Activated CD8-positive, alpha-beta memory T cell treated with anti-CD3 and anti-CD28 coated beads, Interleukin-2, amount 50 U/mL, for 24 hours (primary cell): Measurements from ENCODE around the gene ELN.
"Not testable (repeated sequence)": the region's sequence is repeated elsewhere in the genome, so short reads cannot be mapped to it uniquely, and the experiment has no call there.

Experiments used
- DNase-seq: peaks from one replicate; pipeline ENCODE4 v3.0.0-alpha.2; 2020; ENCODE audit errors: extremely low read depth

The ELN gene

DNA sequence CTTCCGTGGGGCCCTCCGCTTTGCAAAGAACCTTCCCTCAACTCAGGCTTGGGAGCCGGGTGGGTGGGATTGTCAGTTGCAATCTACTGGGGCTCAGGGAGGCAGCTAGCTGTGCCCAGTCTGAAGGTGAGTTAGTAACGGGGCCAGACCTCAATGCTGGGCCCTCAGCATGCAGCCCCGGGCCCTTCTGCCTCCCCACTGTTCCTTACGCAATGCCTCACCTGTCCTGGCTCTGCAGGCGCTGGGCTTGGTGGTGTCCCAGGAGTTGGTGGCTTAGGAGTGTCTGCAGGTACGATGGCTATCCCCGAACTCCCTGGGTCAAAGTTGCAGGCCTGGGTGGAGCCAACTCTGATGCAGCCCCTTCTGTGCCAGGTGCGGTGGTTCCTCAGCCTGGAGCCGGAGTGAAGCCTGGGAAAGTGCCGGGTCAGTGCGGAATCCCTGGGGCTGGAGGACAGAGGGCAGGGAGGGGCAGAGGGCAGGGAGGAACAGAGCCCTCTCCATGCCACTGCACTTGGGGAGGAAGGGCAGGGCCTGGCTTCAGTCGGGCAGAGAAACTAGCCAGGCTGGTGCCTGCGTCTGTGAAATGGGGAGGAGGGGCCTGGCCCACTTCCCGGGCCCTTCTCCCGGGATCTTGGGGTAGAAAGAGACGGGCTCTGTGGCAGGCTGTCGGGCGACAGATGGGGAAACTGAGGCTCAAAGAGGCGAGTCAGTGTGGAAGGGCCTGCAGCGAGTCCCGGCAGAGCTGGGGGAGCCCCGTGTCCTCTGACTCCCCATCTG, 15.0 kb downstream of the ELN start:
- no peak for DNase-seq

DNA sequence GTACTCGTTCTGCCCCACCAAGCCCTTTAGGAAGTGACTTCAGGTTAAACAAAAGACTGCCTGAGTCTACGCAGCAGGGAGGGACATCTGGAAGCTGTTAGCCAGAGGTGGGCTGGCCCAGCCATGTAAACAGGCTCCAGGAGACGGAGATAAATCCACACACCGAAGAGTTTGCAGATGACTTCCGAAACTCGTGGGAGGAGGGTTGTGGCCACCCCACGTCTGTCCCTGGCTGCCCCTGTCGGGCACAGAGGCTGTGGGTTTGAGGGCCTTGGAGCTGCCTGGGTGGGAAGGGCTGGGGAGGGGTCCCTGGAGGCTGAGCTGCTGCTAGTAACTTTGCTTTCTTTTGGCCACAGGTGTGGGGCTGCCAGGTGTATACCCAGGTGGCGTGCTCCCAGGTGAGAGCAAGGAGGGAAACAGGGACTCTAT, 15.6 kb downstream of the ELN start:
- no peak for DNase-seq

DNA sequence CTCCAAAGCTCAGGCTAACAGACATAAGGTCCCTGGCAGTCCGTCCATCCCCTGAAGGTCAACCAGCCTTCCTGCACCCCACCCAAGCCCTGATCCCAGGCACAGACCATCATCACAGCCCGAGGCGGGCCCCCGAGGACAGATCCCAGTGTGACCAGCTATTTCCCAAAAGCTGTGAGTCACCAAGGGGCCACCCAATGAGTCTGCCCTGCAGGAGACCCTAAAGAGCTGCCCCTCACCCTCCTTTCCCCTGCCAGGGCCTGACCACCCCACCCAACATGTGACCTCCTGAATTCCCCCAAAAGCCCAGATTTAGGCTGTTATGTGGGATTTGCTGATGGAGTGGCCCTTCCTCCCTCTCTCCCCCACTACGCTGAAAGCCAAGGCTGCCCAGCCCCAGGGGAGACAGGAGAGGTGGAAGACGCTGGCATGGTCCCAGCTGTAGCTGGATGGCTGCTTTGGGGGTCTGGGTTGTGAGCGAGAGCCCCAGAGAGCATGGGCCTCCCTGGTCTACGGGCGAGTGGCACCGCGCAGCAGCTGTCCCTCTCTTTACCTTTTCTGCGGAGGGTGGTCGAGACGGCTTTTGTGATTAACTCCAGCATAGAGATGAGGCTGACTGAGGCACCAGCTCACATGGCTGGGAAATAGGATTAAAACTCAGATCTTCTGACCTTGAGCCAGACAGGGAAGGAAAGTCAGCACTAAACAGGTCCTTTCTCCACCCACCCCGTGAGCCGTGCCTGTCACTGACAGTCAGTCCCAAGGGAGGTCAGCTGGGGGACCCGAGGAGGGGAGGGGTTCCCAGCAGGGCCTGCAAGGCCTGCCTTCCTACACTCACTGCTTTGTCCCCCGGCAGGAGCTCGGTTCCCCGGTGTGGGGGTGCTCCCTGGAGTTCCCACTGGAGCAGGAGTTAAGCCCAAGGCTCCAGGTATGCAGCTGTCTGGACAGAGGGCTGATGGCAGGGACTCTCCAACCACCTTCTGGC, 16.7 kb downstream of the ELN start:
- no peak for DNase-seq

DNA sequence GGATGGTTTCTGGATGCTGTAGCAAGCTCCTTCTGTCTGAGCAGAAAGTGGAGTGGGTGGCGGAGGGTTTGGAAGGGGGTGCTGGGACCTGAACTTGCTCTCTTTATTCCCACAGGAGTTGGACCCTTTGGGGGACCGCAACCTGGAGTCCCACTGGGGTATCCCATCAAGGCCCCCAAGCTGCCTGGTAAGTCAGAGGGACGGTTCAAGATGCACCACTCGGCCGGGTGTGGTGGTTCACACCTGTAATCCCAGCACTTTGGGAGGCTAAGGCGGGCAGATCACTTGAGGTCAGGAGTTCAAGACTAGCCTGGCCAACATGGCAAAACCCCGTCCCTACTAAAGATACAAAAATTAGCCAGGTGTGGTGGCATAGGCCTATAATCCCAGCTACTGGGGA, 18.6 kb downstream of the ELN start:
- not testable (repeated sequence) for DNase-seq

DNA sequence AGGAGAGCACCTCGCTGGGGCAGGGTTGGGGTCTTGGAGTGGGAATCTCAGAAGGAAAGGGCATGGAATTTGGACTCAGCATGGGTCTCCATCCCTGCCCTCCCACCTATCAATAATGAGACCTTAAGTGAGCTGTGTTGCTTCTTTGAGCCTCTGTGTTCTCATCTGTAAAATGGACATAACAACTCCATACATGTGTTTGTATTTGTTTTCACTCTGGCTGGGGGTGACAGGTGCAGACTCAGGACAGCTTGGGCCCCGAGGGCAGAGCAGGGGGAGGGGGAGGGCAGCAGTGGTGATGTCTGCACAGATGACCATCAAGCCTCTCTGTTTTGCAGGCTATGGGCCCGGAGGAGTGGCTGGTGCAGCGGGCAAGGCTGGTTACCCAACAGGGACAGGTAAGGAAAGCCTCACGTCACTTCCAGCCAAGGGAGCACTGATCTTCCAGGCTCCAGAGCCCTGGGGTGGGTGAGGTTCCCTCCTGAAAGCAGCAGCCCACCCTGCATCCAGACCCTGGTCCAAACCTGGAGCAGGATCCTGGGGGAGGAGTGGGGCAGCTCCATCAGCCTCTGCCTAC, 19.9 kb downstream of the ELN start:
- no peak for DNase-seq

DNA sequence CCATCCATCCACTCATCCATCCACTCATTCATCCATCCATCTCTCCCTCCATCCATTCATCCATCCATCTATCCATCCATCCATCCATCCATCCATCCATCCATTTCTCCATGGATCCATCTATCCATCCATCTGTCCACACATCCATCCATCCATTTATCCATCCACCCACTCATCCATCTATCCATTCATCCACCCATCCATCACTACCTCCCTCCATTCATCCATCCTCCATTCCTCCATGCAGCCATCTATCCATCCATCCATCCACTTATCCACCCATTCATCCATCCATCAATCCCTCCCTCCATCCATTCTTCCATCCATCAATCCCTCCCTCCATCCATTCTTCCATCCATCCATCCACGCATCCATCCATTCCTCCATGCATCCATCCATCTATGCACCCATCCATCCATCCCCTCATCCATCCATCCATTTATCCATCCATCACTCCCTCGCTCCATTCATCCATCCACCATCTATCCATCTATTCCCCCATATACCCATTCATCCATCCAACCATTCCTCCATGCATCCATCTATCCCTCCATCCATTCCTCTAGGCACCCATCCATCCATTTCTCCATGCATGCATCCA, 21.1 kb downstream of the ELN start:
- DNase-seq: no peak

DNA sequence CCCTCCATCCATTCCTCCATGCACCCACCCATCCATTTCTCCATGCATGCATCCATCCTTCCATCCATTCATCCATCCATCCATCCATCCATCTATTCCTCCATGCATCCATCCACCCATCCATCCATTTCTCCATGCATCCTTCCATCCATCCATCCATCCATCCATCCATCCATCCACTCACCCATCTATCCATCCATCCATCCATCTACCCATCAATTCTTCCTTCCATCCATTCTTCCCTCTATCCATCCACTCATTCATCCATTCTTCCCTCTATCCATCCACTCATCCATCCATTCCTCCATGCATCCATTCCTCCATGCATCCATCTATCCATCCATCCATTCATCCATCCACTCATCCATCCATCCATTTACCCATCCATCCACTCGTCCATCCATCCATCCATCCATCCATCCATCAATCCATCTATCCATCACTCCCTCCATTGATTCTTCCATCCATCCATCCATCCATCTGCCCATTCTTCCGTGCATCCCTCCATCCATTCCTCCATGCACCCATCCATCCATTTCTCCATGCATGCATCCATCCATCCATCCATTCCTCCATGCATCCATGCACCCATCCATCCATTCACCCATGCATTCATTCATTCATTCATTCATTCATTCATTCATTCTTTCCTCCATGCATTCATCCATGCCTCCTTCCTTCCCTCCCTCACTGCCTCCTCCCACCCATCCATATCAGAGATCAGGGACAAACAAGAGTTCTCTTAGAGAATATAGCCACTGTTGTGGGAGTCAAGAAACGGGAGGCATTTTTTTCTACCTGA, 22.2 kb downstream of the ELN start:
- DNase-seq: no peak

DNA sequence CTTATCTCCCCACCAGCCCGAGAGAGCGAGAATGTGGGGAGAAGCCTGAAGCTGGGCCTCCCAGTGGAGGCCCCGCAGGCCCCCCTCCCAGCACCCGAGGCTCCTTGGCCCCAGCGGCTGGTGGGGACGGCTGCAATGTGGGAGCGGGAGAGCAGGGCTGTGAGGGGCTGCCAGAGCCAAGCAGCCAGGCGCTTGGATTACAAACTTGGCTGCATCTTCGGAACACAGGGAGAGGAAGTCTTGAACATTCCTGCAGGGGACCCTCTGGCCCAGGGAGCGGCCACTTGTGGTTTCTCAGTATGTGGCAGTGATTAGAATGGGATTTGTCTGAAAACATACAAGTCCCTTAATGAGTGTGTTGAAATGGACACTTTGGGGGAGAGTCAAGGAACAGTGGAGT, 23.2 kb downstream of the ELN start:
- no peak for DNase-seq

DNA sequence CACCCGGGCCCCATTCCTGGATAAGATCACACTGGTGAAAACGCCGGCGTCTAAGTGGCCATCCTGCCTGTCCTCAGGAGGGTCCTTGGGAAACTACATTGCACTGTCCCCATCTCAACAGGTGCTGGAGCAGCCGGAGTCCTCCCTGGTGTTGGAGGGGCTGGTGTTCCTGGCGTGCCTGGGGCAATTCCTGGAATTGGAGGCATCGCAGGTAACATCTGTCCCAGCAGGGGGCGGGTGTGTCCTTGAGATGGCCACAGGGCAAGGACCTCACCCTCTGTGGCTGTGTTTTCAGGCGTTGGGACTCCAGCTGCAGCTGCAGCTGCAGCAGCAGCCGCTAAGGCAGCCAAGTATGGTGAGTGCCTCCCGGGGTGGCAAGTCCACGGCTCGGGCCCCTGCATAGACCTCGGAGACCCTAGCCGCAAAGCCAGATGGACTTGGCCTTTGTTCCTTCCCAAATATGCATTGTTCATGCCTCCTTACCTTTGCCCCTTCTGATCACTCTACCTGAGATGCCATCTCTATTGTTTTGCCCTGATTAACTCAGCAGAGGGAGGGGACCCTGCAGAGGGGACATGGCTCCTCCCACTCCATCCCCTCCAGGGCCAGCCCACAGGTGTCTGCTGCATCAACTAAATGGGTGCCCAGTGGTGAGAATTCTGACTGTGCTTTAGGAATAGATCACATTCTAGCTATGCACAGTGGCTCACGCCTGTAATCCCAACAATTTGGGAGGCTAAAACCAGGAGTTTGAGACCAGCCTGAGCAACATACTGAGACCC, 23.8 kb downstream of the ELN start:
- no peak for DNase-seq

DNA sequence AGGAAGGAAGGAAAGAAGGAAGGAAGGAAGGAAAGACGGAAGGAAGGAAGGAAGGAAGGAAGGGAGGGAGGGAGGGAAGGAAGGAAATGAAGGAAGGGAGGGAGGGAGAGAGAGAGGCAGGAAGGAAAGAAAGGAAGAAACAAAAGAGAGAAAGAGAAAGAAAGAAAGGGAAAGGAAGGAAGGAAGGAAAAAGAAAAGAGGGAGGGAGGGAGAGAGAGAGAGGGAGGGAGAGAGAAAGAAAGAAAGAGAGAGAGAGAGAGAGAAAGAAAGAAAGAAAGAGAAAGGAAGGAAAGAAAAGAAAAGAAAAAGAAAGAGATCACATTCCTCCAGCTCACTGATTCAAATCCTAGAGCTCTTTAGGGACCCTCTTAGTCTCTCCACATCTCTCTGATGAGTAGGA, 24.7 kb downstream of the ELN start:
- DNase-seq: no peak

DNA sequence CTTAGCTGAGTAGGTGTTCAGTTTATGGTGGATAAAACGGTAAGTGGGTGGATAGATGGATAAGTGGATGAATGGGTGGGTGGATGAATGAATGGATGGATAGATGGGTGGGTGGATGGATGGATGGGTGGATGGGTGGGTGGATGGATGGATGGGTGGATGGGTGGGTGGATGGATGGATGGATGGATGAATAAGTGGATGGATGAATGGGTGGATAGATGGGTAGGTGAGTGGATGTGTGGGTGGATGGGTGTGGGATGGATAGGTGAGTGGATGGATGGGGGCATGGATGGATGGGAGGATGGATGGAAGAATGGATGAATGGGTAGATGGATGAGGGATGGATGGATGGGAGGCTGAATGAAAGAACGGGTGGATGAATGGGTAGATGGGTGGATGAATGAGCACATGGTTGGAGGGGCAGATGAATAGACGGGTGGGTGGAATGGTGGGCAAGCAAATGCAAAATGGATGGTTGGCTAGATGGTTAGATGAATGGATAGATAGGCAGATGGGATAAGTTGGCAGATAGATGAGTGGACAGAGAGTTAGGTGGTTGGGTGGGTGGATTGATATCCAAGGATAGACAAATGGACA, 25.7 kb downstream of the ELN start:
- no peak for DNase-seq

DNA sequence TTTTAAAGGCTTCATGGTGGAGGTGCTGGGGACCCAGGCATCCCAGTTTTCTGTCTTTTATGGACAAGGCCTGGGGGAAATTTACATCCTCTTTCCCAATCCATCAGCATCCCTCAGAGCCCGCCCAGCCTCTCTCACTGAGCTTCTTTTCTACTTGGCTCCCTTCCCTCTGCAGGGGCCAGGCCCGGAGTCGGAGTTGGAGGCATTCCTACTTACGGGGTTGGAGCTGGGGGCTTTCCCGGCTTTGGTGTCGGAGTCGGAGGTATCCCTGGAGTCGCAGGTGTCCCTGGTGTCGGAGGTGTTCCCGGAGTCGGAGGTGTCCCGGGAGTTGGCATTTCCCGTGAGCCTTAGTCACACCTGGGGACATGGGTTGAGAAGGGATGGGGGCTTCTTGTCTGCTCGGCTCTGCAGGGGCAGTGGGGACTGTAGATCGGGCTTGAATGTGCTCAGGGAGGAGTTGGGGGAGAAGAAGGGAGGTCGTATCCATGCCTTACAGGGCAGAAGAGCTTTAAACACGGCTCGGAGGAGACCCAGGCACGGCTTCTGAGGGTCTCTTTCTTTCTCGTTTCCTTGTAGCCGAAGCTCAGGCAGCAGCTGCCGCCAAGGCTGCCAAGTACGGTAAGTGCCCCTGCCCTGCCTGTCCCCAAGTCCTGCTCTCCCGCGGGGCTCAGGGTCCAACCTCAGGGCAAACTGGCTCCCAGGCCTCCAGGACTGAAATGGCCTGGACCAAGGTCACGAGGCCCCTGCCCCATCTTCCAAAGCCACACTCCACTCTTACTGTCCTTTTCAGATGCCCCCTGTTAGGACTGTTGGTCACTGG, 28.3 kb downstream of the ELN start:
- DNase-seq: no peak

DNA sequence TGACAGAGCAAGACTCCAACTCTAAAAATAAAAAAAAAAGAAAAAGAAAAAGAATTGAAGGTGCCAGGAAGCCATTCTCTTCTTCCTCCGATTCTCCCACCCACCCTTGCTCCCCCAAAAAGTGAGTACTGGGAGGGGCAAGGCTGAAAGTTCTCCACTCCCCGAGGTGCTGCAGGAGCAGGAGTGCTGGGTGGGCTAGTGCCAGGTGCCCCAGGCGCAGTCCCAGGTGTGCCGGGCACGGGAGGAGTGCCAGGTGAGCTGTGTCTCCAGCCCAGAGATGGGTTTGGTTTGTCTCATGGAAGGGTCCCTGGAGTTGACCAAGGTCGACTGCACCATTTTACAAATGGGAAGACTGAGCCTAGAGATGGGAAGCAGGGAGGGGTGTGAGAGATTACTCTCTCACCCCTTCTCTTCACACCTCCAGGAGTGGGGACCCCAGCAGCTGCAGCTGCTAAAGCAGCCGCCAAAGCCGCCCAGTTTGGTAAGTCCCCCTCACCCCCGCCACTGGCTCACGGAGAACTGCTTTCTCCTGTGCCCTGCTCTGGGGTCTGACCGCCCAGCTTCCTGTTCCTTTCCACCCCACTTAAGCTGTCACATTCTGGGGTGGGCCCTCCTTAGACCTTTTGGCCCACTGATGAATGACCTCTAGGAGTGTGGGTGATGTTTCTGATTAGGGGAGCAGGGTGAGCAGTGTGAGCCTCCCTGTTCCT, 29.4 kb downstream of the ELN start:
- DNase-seq: no peak

DNA sequence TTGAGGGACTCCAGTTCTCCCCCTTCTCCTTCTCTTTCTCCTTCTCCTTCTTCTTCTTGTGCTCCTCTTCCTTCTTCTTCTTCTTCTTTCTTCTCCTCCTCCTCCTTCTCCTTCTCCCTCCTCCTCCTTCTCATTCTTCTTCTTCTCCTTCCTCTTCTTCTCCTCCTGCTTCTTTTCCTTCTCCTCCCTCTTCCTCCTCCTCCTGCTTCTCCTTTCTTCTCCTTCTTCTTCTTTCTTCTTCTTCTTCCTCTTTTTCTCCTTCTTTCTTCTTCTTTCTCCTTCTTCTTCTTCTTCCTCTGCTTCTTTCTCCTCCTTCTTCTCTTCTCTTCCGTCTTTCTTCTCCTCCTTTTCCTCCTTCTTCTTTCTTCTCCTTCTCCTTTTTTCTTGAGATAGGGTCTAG, 30.0 kb downstream of the ELN start:
- no peak for DNase-seq

DNA sequence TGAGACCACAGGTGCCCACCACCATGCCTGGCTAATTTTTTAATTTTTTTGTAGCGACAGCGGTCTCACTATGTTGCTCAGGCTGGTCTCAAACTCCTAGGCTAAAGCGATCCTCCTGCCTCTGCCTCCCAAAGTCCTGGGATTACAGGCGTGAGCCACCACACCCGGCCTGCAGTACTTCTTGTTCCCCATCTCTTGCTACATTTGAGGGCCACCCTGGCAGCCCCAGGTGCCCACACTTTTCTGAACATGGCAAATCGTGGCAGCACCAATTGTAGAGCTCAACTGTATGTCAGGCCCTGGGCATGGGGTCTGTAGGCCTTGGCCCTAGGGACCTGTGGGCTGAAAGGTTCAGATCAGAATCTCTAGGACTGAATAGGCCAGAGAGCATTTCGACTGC, 30.5 kb downstream of the ELN start:
- DNase-seq: no peak

DNA sequence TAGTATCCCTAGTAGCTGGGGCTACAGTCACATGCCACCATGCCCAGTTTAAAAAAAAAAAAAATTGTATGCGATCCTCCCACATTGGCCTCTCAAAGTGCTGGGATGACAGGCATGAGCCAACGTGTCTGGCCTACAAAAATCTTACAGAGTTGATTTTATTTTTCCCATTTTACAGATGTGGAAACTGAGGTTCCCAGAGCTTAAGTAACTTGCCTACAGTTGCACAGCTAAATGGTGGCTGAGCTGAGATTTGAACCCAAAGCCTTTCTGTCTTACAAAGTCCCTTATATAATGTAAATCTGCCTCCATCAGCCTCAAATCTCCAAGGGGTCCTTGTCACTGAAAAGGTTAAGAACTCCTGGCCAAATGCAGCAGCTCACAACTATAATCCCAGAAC, 31.1 kb downstream of the ELN start:
- DNase-seq: no peak

DNA sequence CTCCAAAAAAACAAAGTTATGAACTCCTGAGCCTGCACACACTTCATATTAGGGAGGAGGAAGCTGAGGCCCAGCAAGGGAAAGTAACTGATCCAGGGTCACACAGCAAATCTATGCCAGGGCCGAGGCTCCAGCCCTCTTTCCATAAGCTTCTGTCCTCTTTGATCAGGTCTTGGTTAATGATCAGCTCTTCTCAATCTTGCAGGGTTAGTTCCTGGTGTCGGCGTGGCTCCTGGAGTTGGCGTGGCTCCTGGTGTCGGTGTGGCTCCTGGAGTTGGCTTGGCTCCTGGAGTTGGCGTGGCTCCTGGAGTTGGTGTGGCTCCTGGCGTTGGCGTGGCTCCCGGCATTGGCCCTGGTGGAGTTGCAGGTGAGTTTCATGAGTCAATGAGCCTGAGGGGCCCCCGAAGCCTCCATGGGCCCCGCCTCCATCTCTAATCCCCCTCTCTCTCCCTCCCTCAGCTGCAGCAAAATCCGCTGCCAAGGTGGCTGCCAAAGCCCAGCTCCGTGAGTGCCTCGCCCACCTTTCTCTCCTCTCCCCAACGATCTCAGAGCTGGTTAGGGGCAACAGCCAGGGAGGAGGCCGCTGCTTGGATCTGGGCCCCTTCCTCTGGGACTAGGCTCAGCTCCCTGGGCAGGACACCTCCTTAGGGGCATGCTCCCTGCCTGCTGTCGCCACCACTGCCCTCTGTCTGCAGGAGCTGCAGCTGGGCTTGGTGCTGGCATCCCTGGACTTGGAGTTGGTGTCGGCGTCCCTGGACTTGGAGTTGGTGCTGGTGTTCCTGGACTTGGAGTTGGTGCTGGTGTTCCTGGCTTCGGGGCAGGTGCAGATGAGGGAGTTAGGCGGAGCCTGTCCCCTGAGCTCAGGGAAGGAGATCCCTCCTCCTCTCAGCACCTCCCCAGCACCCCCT, 32.0 kb downstream of the ELN start:
- no peak for DNase-seq
